IMR-90 (cell line): ENCODE results near the gene FAM163B. TPM values are rescaled to one million over a fixed set of nuclear protein-coding genes. Genes with fewer than 3 reads are reported as not detected.

Experiments used
- ATAC-seq: fragments of 200-7000 bp; cut with Tn5 transposase; 2 replicates; pipeline ENCODE4 v1.9.1; 2020; ENCODE audit warnings: low read depth, mild to moderate bottlenecking, moderate library complexity
- BruUV-seq: library from RNA; stranded (reverse); fragments of 400-500 nt; replicated peaks from 2 replicates; lab custom pipeline; 2021; lab: Mats Ljungman, UMichigan
- CTCF ChIA-PET: fragments of 300-600 bp; formaldehyde crosslinking; extraction: SDS; loops from one replicate; lab custom pipeline; 2021; ENCODE audit warnings: antibody characterized with exemption; lab: Yijun Ruan, JAX
- POLR2A ChIA-PET: fragments of 300-600 bp; sonication (Branson Sonifier 250); formaldehyde crosslinking; loops from one replicate; lab custom pipeline; 2022; ENCODE audit warnings: antibody characterized with exemption; ENCODE audit not compliant: unreplicated experiment; lab: Charles Lee
- DNase-seq: peaks from one replicate; pipeline ENCODE4 v3.0.0; 2013
- H2AFZ ChIP-seq: replicated peaks from 2 replicates; pipeline ENCODE3; 2013; ENCODE audit warnings: low read length, mild to moderate bottlenecking; ENCODE audit not compliant: poor library complexity
- H2AK5ac ChIP-seq: 2 replicates; pipeline ENCODE4 v1.6.1; 2013; ENCODE audit warnings: low read depth, low read length, inconsistent platforms
- H2AK9ac ChIP-seq: replicated peaks from 2 replicates; pipeline ENCODE3; 2013; ENCODE audit warnings: mild to moderate bottlenecking, low read depth, low read length, moderate library complexity; ENCODE audit not compliant: poor library complexity
- H2BK120ac ChIP-seq: 2 replicates; pipeline ENCODE4 v1.6.1; 2013; ENCODE audit warnings: low read depth, low read length, inconsistent platforms
- H2BK15ac ChIP-seq: 3 replicates; pipeline ENCODE4 v1.6.1; 2013; ENCODE audit warnings: low read depth, low read length, inconsistent platforms
- H2BK20ac ChIP-seq: 2 replicates; pipeline ENCODE4 v1.6.1; 2013; ENCODE audit warnings: low read depth, mild to moderate bottlenecking, inconsistent platforms, low read length, moderate library complexity
- H2BK5ac ChIP-seq: 2 replicates; pipeline ENCODE4 v1.6.1; 2013; ENCODE audit warnings: mild to moderate bottlenecking, low read depth, low read length, inconsistent platforms; ENCODE audit not compliant: poor library complexity, severe bottlenecking
- H3K14ac ChIP-seq: replicated peaks from 2 replicates; pipeline ENCODE4 v1.6.1; 2013; ENCODE audit warnings: low read depth, low read length, inconsistent platforms
- H3K18ac ChIP-seq: 2 replicates; pipeline ENCODE4 v1.6.1; 2013; ENCODE audit warnings: low read depth, low read length, control low read depth
- H3K23ac ChIP-seq: 2 replicates; pipeline ENCODE4 v1.6.1; 2013; ENCODE audit warnings: low read depth, low read length, inconsistent platforms
- H3K27ac ChIP-seq: 2 replicates; pipeline ENCODE4 v1.5.1; 2013; ENCODE audit warnings: mild to moderate bottlenecking, control low read depth, low read length; ENCODE audit not compliant: insufficient read depth
- H3K27me3 ChIP-seq: 2 replicates; pipeline ENCODE4 v1.6.1; 2013; ENCODE audit warnings: low read length; ENCODE audit not compliant: control insufficient read depth, insufficient read depth
- H3K36me3 ChIP-seq: 2 replicates; pipeline ENCODE4 v1.6.1; 2013; ENCODE audit warnings: low read length, mixed read lengths; ENCODE audit not compliant: control insufficient read depth, insufficient read depth
- H3K4ac ChIP-seq: 2 replicates; pipeline ENCODE4 v1.6.1; 2013; ENCODE audit warnings: low read depth, low read length, inconsistent platforms
- H3K4me1 ChIP-seq: 2 replicates; pipeline ENCODE4 v1.6.1; 2013; ENCODE audit warnings: low read length, mixed read lengths; ENCODE audit not compliant: control insufficient read depth, insufficient read depth
- H3K4me2 ChIP-seq: 2 replicates; pipeline ENCODE4 v1.6.1; 2013; ENCODE audit warnings: low read depth, mild to moderate bottlenecking, control low read depth, low read length, moderate library complexity
- H3K4me3 ChIP-seq: 2 replicates; pipeline ENCODE4 v1.5.1; 2013; ENCODE audit warnings: low read depth, mild to moderate bottlenecking, control low read depth, low read length, moderate library complexity; ENCODE audit not compliant: insufficient read depth
- H3K56ac ChIP-seq: 2 replicates; pipeline ENCODE4 v1.6.1; 2013; ENCODE audit warnings: low read length, inconsistent platforms; ENCODE audit not compliant: insufficient read depth; ENCODE audit errors: extremely low read depth
- H3K79me1 ChIP-seq, 2 experiments: 2 replicates each; pipeline ENCODE4 v1.6.1; 2013; ENCODE audit warnings: low read length in 2 of 2, inconsistent platforms in 1 of 2, low read depth in 1 of 2
- H3K9ac ChIP-seq: 2 replicates; pipeline ENCODE4 v1.6.1; 2013; ENCODE audit warnings: low read depth, low read length, control low read depth
- H3K9me1 ChIP-seq: 2 replicates; pipeline ENCODE4 v1.6.1; 2013; ENCODE audit warnings: low read length, inconsistent platforms; ENCODE audit not compliant: insufficient read depth
- H3K9me3 ChIP-seq: 2 replicates; pipeline ENCODE4 v1.6.1; 2013; ENCODE audit warnings: low read length; ENCODE audit not compliant: control insufficient read depth, insufficient read depth
- H4K20me1 ChIP-seq: 2 replicates; pipeline ENCODE4 v1.6.1; 2013; ENCODE audit warnings: low read length, inconsistent platforms; ENCODE audit not compliant: insufficient read depth
- H4K5ac ChIP-seq: 2 replicates; pipeline ENCODE4 v1.6.1; 2013; ENCODE audit warnings: mild to moderate bottlenecking, low read depth, low read length, control low read depth
- H4K8ac ChIP-seq, 2 experiments: 2 replicates each; pipeline ENCODE4 v1.6.1; 2013; ENCODE audit warnings: low read depth in 2 of 2, low read length in 2 of 2, control low read depth in 1 of 2, inconsistent platforms in 1 of 2
- H4K91ac ChIP-seq: 2 replicates; pipeline ENCODE4 v1.6.1; 2013; ENCODE audit warnings: low read depth, low read length, inconsistent platforms; ENCODE audit not compliant: insufficient read depth
- CTCF ChIP-seq: conservative IDR thresholded peaks from 2 replicates; pipeline ENCODE4 v1.5.1; 2012; ENCODE audit warnings: mild to moderate bottlenecking, low read depth, low read length, improper control_type of control experiment
- ELK1 ChIP-seq: fragments of 150-350 bp; IDR thresholded peaks from 2 replicates; pipeline ENCODE4 v1.6.1; 2016; ENCODE audit warnings: low read depth, mild to moderate bottlenecking, low read length, moderate library complexity, borderline replicate concordance
- FOS ChIP-seq: fragments of 150-350 bp; IDR thresholded peaks from 2 replicates; pipeline ENCODE4 v1.6.1; 2016; ENCODE audit warnings: low read depth, low read length
- MAZ ChIP-seq: IDR thresholded peaks from 2 replicates; pipeline ENCODE4 v1.6.1; 2012; ENCODE audit warnings: low read depth, mild to moderate bottlenecking, low read length, improper control_type of control experiment, moderate library complexity, borderline replicate concordance
- MXI1 ChIP-seq: IDR thresholded peaks from 2 replicates; pipeline ENCODE4 v1.6.1; 2012; ENCODE audit warnings: low read depth, mild to moderate bottlenecking, low read length, moderate library complexity, borderline replicate concordance
- RFX5 ChIP-seq: IDR thresholded peaks from 2 replicates; pipeline ENCODE4 v1.8.0; 2012; ENCODE audit warnings: low read depth, mild to moderate bottlenecking, low read length, moderate library complexity
- SMC3 ChIP-seq: fragments of 150-350 bp; IDR thresholded peaks from 2 replicates; pipeline ENCODE4 v1.6.1; 2016; ENCODE audit warnings: low read depth, mild to moderate bottlenecking, antibody characterized with exemption, low read length, moderate library complexity
- USF2 ChIP-seq: fragments of 150-350 bp; IDR thresholded peaks from 2 replicates; pipeline ENCODE4 v1.6.1; 2017; ENCODE audit warnings: mild to moderate bottlenecking, antibody characterized with exemption, low read length, low read depth
- WGBS, 2 experiments: methylation state at CpG; one replicate each; pipeline versions ENCODE4 v1.1.5 to v1.1.7; 2013; ENCODE audit warnings: missing lambda C conversion rate in 2 of 2; ENCODE audit not compliant: insufficient read length in 1 of 2; ENCODE audit errors: extremely low coverage in 2 of 2; 5-methylcytosine and 5-hydroxymethylcytosine counted together
- dilution Hi-C: fragments of 300-500 bp; cut with HindIII; formaldehyde crosslinking; loops from one replicate; pipeline ENCODE4 v1.14.3; 2018; ENCODE audit warnings: low sequenced_read_pairs; ENCODE audit not compliant: unreplicated experiment
- in situ Hi-C: fragments of 300-500 bp; cut with MboI; formaldehyde crosslinking; loops from 3 replicates; pipeline ENCODE4 v1.14.3; 2019; ENCODE audit warnings: low sequenced_read_pairs, inconsistent platforms, mixed read lengths
- intact Hi-C: fragments of 100-400 bp; cut with micrococcal nuclease; formaldehyde crosslinking; loops from 2 replicates; pipeline ENCODE4 v1.10.0; 2022
- polyA plus RNA-seq, 3 experiments: library from polyadenylated mRNA; depleted of rRNA; stranded (reverse); fragments of >200 nt; gene quantifications; 2 replicates each; pipeline ENCODE4 v1.2.3, GENCODE V29; 2012; ENCODE audit warnings: low replicate concordance in 1 of 3
- total RNA-seq: library from RNA; depleted of rRNA; stranded (reverse); fragments of >200 nt; gene quantifications from 2 replicates; pipeline ENCODE4 v1.2.3, GENCODE V29; 2012

FAM163B gene
- total and polyA plus RNA-seq, 2 of the 4 experiments (the other 2 are of a cell fraction): not detected

GRCh38 chr9:133607976-133608375 is 1.2 kb downstream of the FAM163B start:
- CTCF ChIA-PET: no interaction called here
- dilution Hi-C loops: no loop called here

More at GRCh38 chr9:133607976-133608375, 1.2 kb downstream of the FAM163B start:
- ATAC-seq (no peak), DNase-seq (no peak)
- Histone ChIP-seq H3K4me2 (no peak overlapping the region), H2BK120ac (no peak overlapping the region), H3K56ac (no peak overlapping the region), H3K9ac (no peak overlapping the region), H3K79me1 (no peaks in the 10 kb centered on the region), H3K27me3 (peaks cover 64% of the 10 kb centered on the region), H4K20me1 (no peaks in the 10 kb centered on the region), H3K27ac (no peak overlapping the region), H2AK5ac (no peak overlapping the region), H2AFZ (no peak overlapping the region), H2BK15ac (no peak overlapping the region), H3K14ac (no peak overlapping the region), H3K36me3 (no peaks in the 10 kb centered on the region), H3K9me1 (no peaks in the 10 kb centered on the region), H3K18ac (no peak overlapping the region), H4K5ac (no peak overlapping the region), H4K91ac (no peak overlapping the region), H3K9me3 (no peaks in the 10 kb centered on the region), H3K4me3 (no peak overlapping the region), H3K23ac (no peak overlapping the region), H2BK20ac (no peak overlapping the region), H2AK9ac (no peak overlapping the region), H4K8ac (no peak overlapping the region), H3K4me1 (no peaks in the 10 kb centered on the region), H2BK5ac (no peak overlapping the region), H3K4ac (no peak overlapping the region)
- TF ChIP-seq RFX5 (no peak), SMC3 (no peak), FOS (no peak), USF2 (no peak), ELK1 (no peak), MXI1 (no peak), MAZ (no peak), CTCF (no peak)
- BruUV-seq: no TSS peak
- in situ Hi-C loops: no loop called here
- POLR2A ChIA-PET: no interaction called here
- intact Hi-C loops: loop anchor here (10.0 kb wide), 1 partner anchor 117 kb away; no protein-coding TSS in a partner anchor
- 57% methylated on average over 1 of the region's 8 CpGs; no CpG with 5 or more reads in 1 of the 2 experiments for WGBS, 2 experiments
